Smooth muscle cell (in vitro differentiated cells): ENCODE measurements around the gene TMEM134. TPM values are rescaled to one million over a fixed set of nuclear protein-coding genes. Genes with fewer than 3 reads are reported as not detected.
A peak's percentile ranks its signal among the peaks of the same experiment; 100 is the strongest.

Source experiments
- DNase-seq: peaks from one replicate; lab custom pipeline; 2025; ENCODE audit not compliant: unreplicated experiment; lab: John Stamatoyannopoulos, UW
- H2AFZ ChIP-seq: fragments of 200-600 bp; sonication (generic); 2 replicates; pipeline ENCODE4 v1.6.0; 2016; ENCODE audit warnings: antibody characterized with exemption, low read depth, mild to moderate bottlenecking
- H3F3A ChIP-seq: fragments of 200-600 bp; sonication (generic); 2 replicates; pipeline ENCODE4 v1.6.0; 2017; ENCODE audit warnings: antibody characterized with exemption, low read depth
- H3K27ac ChIP-seq: fragments of 200-600 bp; sonication (generic); 2 replicates; pipeline ENCODE4 v1.5.1; 2016; ENCODE audit warnings: low read depth, mild to moderate bottlenecking
- H3K27me3 ChIP-seq: fragments of 200-600 bp; sonication (generic); 2 replicates; pipeline ENCODE4 v1.6.1; 2016; ENCODE audit warnings: low read depth, mild to moderate bottlenecking
- H3K36me3 ChIP-seq: fragments of 200-600 bp; sonication (generic); 2 replicates; pipeline ENCODE4 v1.5.1; 2016; ENCODE audit warnings: low read depth
- H3K4me1 ChIP-seq: fragments of 200-600 bp; sonication (generic); 2 replicates; pipeline ENCODE4 v1.5.1; 2016; ENCODE audit warnings: low read depth
- H3K4me2 ChIP-seq: fragments of 200-600 bp; sonication (generic); 2 replicates; pipeline ENCODE4 v1.6.0; 2016; ENCODE audit warnings: mild to moderate bottlenecking
- H3K4me3 ChIP-seq: fragments of 200-600 bp; sonication (generic); 2 replicates; pipeline ENCODE4 v1.5.1; 2016; ENCODE audit warnings: mild to moderate bottlenecking
- H3K79me2 ChIP-seq: fragments of 200-600 bp; sonication (generic); 2 replicates; pipeline ENCODE4 v1.6.0; 2016; ENCODE audit warnings: low read depth, mild to moderate bottlenecking
- H3K9ac ChIP-seq: fragments of 200-600 bp; sonication (generic); 2 replicates; pipeline ENCODE4 v1.6.0; 2016; ENCODE audit warnings: low read depth
- H3K9me3 ChIP-seq: fragments of 200-600 bp; sonication (generic); replicated peaks from 2 replicates; pipeline ENCODE4 v1.5.1; 2016; ENCODE audit warnings: low read depth
- H4K20me1 ChIP-seq: fragments of 200-600 bp; sonication (generic); 2 replicates; pipeline ENCODE4 v1.6.0; 2016; ENCODE audit warnings: low read depth
- CTCF ChIP-seq: fragments of 200-600 bp; sonication (generic); IDR thresholded peaks from 2 replicates; pipeline ENCODE4 v1.5.1; 2017; ENCODE audit warnings: borderline replicate concordance, mild to moderate bottlenecking, antibody characterized with exemption; ENCODE audit not compliant: insufficient read depth, poor library complexity, severe bottlenecking
- WGBS: methylation state at CpG from one replicate; pipeline ENCODE4 v1.1.7; 2016; ENCODE audit warnings: low lambda C conversion rate; 5-methylcytosine and 5-hydroxymethylcytosine counted together
- polyA plus RNA-seq: library from polyadenylated mRNA; unstranded; fragments of >200 nt; fragmentation: Nextera tagmentation; extraction: Ambion mirVana; gene quantifications from 2 replicates; pipeline ENCODE4 v1.2.1, GENCODE V29; 2016
- total RNA-seq: library from RNA; depleted of rRNA; stranded (reverse); fragments of >200 nt; gene quantifications from 2 replicates; pipeline ENCODE4 v1.2.3, GENCODE V29; 2014

The TMEM134 gene
- total and polyA plus RNA-seq, 2 experiments from 2014 or later, result 114 to 135 TPM

GRCh38 chr11:67505605-67506396, 36.8 kb upstream of the TMEM134 start:
- peak; percentile 95 for TF ChIP-seq CTCF
- H3K27ac ChIP-seq, result peak overlapping the region; percentile 87
- WGBS, result 30% methylated on average over 17 of the region's 17 CpGs
- peaks cover 21% of the 10 kb centered on the region for H3K4me1 ChIP-seq
- peak; percentile 62 for DNase-seq
- H3K36me3 ChIP-seq, result no peaks in the 10 kb centered on the region
- H3K27me3 ChIP-seq, result no peaks in the 10 kb centered on the region
- H3K4me2 ChIP-seq, result peak overlapping the region; percentile 99
- no peak overlapping the region for H2AFZ ChIP-seq
- H3K9me3 ChIP-seq, result no peaks in the 10 kb centered on the region
- peaks cover 14% of the 10 kb centered on the region for H3K79me2 ChIP-seq
- H3F3A ChIP-seq, result peaks cover 4% of the 10 kb centered on the region
- H3K9ac ChIP-seq, result peak overlapping the region; percentile 86
- H4K20me1 ChIP-seq, result peaks cover 18% of the 10 kb centered on the region
- peak overlapping the region; percentile 73 for H3K4me3 ChIP-seq

DNA sequence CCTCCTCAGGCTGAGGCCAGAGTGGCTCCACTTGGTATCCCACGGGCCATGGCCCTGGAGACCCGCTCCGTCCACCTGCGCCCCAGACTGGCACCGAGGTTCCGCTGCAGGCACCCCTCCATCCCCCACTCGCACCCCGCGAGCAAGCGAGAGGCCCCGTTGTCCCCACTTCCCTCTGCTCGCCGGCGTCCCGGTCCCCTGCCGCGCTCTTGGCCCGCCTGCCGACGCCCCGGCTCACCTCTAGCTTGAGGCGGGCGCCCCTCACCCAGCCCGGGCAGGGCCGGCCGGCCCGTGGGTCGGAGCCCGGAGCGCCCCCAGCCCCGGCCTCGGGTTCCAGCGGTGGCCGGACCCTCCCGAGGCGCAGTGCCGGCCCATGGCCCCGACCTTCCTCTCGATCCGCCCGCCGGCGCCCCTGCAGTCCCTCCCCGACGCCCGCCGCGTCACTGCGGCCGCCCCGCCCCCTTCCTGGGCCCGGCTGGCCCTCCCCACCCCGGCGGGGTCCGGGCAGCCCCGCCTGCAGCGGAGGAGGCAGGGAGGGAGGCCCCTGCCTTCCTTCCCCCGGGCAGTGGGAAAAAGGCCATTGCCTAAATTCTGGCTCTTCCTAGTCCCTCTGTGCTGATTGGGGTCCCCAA, 36.0 kb upstream of the TMEM134 start, which contains the start of gene PITPNM1:
Gene PITPNM1 (minus strand): TSS at position 414 of the 632 bp plus-strand sequence. CDS start 1,183 bp downstream, outside the sequence.
- Histone ChIP-seq H3K9me3 (no peaks in the 10 kb centered on the region), H3K27ac (peak within 1 kb of the TSS; percentile 87), H3F3A (peaks cover 4% of the 10 kb centered on the region), H3K36me3 (no peaks in the 10 kb centered on the region), H3K4me2 (peak within 1 kb of the TSS; percentile 99), H3K27me3 (no peaks in the 10 kb centered on the region), H3K9ac (peak within 1 kb of the TSS; percentile 86), H2AFZ (no peak within 1 kb of the TSS), H4K20me1 (peaks cover 18% of the 10 kb centered on the region), H3K4me1 (peaks cover 21% of the 10 kb centered on the region), H3K4me3 (peak within 1 kb of the TSS; percentile 73), H3K79me2 (peaks cover 14% of the 10 kb centered on the region)
- peak; percentile 59 for DNase-seq
- WGBS, result 0% methylated on average over 19 of the region's 58 CpGs
- no peak for TF ChIP-seq CTCF

- Histone ChIP-seq H3K4me2 (peak overlapping the region; percentile 99), H3K9me3 (no peaks in the 10 kb centered on the region), H3K27ac (peak overlapping the region; percentile 87), H3K36me3 (no peaks in the 10 kb centered on the region), H3K27me3 (no peaks in the 10 kb centered on the region), H3K79me2 (peaks cover 14% of the 10 kb centered on the region), H4K20me1 (peaks cover 18% of the 10 kb centered on the region), H3K4me3 (peak overlapping the region; percentile 73), H3K4me1 (peaks cover 21% of the 10 kb centered on the region), H3K9ac (peak overlapping the region; percentile 86), H2AFZ (no peak overlapping the region), H3F3A (peaks cover 4% of the 10 kb centered on the region)
- no peak for TF ChIP-seq CTCF
- WGBS, result 4% methylated on average over 68 of the region's 101 CpGs
- DNase-seq, result peak; percentile 26
Observed at GRCh38 chr11:67504005-67504949, 35.2 kb upstream of the TMEM134 start.
